ENCODE measurements around the gene N4BP2. TPM values are rescaled to one million over a fixed set of nuclear protein-coding genes. Genes with fewer than 3 reads are reported as not detected.
"Not testable (repeated sequence)": the region's sequence is repeated elsewhere in the genome, so short reads cannot be mapped to it uniquely, and the experiment has no call there.

The N4BP2 gene
- total RNA-seq, 1 donor from 2014 or later = 5.3 TPM

DNA sequence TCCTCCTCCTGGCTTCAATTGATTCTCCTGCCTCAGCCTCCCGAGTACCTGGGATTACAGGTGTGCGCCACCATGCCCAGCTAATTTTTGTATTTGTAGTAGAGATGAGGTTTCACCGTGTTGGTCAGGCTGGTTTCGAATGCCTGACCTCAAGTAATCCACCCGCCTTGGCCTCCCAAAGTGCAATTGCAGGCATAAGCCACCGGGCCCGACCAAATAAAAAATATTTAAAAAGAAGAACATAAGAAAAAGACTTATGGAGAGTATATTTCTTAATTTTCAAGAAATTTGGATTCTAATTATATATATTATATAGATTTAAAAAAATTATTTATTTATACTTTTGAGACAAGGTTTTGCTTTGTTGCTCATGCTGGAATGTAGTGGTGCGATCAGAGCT lies 29.8 kb downstream of the N4BP2 start:
- no peak for DNase-seq (ENCODE audit: extremely low read depth, low read depth, low spot score)

DNA sequence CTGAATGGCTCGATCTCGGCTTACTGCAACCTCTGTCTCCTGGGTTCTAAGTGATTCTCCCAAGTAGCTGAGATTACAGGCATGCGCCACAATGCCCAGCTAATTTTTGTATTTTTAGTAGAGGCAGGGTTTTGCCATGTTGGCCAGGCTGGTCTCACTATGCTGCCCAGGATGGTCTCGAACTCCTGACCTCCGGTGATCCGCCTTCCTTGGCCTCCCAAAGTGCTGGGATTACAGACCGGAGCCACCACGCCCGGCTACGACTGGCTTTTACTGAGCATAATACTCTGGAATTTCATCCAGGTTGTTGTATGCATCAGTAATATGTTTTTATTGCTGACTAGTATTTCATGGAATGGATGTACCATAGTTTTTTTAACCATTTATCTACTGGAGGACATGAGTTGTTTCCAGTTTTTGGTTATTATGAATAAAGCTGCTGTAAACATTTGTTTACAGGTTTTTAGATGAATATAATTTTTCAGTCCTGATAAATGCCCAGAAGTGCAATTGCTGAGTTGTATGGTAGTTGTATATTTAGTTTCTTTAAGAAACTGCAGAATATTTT lies 31.2 kb downstream of the N4BP2 start:
- no peak for DNase-seq (ENCODE audit: extremely low read depth, low read depth, low spot score)

DNA sequence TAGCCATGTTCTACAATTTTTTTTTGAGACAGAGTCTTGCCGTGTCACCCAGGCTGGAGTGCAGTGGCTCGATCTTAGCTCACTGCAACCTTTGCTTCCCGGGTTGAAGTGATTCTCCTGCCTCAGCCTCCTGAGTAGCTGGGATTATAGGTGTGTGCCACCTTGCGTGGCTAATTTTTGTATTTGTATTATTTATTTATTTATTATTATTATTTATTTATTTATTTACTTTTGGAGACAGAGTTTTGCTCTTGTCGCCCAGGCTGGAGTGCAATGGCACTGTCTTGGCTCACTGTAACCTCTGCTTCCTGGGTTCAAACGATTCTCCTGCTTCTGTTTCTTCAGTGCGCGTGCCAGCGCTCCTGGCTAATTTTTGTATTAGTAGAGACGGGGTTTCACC lies 36.8 kb downstream of the N4BP2 start:
- DNase-seq (ENCODE audit: extremely low read depth, low read depth, low spot score) = not testable (repeated sequence)

DNA sequence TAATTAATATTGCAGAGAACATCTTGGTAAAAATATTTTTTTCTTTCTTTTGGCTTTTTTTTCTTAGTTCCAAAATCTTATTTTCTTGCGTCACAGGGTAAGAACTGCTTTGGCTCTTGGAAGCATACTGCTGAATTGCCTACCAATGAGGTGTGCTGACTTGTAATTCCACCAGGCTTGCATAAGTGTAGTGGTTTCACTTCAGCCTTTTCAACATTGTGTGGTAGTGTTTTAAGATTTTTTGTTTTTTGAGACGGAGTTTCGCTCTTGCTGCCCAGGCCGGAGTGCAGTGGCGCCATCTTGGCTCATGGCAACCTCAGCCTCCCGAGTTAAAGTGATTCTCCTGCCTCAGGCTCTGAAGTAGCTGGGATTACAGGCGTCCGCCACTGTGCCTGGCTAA lies 42.4 kb downstream of the N4BP2 start:
- DNase-seq (ENCODE audit: extremely low read depth, low read depth, low spot score) = no peak

DNA sequence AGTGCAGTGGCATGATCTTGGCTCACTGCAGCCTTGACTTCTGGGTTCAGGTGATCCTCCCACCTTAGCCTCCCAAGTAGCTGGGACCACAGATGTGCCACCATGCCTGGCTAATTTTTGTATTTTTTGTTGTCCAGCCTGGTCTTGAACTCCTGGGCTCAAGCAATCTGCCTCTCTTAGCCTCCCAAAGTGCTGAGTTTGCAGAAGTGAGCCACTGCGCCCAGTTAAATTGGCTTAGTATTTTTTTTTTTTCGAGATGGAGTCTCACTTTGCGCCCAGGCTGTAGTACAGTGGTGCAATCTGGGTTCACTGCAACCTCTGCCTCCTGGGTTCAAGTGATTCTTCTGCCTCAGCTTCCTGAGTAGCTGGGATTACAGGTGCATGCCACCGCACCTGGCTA lies 50.5 kb downstream of the N4BP2 start:
- DNase-seq (ENCODE audit: extremely low read depth, low read depth, low spot score) = not testable (repeated sequence)

DNA sequence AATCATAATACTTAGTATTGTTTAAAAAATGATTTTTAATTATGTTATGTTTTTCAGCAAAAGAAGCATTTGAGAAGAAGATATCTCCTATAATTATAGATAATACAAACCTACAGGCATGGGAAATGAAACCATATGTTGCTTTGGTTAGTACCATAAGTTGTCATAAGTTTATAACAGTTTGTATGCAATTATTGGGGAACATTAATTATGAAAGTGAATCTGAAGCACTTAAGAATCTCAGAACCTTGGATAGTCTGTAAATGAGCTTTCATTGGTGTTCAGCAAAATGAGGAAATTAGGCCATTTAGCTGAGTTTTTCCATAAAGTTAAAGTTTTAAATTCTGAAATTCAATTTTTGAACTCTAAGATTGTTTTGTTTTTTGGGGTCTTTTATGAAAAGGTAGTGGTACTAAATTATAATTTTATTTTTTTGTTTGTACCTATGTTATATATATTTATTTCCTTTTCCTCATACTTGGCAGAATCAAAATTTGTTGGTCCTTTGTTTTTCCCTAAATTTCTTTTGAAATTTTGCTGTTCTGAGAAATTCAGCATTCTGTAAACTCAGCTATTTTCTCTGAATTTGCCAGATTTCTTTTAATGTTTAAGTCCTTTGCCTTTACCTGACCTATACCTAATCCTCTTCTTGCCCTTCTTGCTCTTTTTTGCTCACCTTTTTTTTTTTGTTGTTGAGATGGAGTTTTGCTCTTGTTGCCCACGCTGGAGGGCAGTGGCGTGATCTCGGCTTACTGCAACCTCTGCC lies 55.6 kb downstream of the N4BP2 start:
- no peak for DNase-seq (ENCODE audit: extremely low read depth, low read depth, low spot score)

DNA sequence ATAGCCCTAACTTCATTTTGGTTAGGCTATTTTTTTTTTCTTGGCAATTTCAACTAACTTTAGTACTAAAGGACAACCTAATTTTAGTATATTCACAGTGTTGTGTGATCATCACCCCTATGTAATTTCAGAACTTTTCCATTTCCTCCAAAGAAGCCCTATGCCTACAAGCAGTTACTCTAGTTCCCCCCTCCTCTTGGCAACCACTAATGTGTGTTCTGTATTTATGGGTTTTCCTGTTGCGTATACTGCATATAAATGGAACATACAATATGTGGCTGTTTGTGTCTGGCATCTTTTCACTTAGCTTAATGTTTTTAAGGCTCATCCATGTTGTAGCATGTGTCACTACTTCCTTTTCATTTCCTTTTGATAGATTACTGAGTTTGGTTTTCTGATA lies 57.6 kb downstream of the N4BP2 start:
- no peak for DNase-seq (ENCODE audit: extremely low read depth, low read depth, low spot score)

DNA sequence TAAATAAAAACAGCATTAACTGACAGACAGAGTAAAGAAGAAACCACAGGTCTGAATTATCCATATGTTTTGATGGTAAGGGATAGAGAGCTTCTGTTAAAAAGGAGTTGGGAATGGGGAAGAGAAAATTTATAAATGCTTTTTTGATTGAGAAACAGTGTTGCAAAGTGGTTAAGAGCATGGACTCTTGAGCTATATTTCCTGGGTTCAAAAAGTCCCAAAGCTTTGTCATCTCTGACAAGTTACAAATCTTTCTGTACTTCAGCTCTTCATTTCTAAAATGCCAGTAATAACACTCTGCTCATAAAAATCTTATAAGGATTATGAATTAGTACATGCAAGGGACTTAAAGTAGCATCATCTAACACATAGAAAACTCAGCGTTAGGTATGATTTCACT lies 62.2 kb downstream of the N4BP2 start:
- no peak for DNase-seq (ENCODE audit: extremely low read depth, low read depth, low spot score)

DNA sequence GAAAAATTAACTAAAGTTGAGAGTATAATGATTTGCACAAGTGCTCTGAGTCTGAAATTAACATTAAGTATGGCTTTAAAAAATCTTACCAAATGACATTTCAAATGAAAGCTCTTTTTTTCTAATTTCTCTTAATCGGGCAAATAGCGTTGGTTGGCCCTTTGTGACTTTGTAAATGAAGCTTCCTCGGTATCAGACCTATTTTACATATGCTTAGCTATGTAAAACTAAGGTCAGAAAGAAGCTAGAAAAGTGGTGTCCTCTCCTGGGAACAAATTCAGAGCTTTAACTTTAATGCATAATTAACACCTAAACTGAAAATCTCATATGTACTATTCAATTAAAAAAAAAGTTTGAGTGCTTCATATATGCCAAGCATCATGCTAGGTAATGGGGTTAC lies 62.7 kb downstream of the N4BP2 start:
- DNase-seq (ENCODE audit: extremely low read depth, low read depth, low spot score) = no peak

DNA sequence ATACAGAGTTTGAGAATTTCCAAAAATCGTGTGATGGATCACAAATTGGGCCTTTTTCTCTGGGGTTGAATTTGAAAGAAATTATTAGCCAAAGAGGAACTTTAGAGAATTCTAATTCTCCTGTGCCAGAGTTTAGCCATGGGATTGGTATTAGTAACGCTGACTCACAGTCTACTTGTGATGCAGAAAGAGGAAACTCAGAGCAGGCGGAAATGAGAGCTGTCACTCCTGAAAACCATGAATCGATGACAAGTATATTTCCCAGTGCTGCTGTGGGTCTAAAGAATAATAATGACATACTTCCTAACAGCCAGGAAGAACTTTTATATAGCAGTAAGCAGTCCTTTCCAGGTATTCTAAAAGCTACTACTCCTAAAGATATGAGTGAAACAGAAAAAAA lies 64.9 kb downstream of the N4BP2 start:
- DNase-seq (ENCODE audit: extremely low read depth, low read depth, low spot score) = peak; percentile 87

DNA sequence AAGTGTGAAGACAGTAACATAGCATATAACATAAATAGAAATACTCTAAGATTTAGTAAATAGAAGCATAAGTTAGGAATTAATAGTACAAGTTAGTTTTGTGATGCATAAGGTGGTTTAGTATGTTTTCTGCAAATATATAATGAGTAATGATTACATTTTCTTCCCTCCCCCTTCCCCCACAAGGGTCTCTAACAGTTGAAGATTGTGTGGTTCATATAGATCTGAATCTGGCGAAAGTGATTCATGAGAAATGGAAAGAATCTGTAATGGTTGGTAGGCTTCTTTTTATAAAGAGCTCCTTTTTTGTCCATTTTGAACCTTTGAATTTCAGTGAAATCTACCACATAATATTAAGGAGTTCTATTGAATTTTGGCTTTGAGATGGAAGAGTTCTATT lies 66.3 kb downstream of the N4BP2 start:
- no peak for DNase-seq (ENCODE audit: extremely low read depth, low read depth, low spot score)

DNA sequence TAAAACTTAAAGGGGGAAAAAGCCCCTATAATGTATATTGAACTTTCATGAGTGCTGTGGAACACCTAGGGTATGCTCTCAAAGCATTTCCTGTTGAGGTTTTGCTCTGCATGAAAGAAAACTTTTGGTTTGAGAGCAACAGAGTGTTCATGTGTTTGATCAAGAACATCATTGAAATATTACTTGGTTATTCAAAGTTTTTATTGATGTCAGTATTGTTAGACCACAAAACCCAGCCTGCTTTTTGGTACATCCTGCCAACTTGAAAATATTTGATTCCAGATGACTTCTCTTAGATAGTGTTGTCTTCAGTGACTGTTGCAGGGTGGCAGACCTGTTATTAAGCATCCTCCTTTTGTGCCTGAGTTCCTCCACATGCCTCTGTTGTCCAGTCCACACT lies 68.0 kb downstream of the N4BP2 start:
- no peak for DNase-seq (ENCODE audit: extremely low read depth, low read depth, low spot score)

DNA sequence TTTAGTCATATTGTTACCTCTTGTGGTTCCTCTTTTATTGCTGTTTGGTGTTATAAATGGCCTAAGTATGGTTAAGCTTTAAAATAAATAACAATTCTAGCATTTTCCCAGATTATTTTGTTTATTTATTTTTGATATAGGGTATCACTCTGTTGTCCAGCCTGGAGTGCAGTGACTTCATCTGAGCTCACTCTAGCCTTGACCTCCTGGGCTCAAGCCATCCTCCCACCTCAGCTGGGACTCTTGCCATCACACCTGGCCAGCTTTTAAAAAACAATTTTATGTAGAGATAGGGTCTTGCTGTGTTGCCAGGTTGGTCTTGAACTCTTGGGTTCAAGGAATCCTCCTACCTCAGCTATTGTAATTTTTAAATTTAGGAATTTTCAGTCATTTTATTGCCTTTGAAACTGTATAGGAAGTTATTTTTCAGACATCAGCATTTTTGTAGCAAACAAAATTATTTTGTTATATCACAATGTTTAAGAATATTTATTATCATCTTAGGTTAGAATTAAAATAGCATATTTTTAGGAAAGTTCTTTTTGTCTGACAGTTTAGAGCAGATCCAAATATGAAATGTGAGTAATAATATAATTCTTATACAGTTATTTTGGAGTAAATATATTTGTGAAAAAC lies 73.9 kb downstream of the N4BP2 start:
- no peak for DNase-seq (ENCODE audit: extremely low read depth, low read depth, low spot score)

DNA sequence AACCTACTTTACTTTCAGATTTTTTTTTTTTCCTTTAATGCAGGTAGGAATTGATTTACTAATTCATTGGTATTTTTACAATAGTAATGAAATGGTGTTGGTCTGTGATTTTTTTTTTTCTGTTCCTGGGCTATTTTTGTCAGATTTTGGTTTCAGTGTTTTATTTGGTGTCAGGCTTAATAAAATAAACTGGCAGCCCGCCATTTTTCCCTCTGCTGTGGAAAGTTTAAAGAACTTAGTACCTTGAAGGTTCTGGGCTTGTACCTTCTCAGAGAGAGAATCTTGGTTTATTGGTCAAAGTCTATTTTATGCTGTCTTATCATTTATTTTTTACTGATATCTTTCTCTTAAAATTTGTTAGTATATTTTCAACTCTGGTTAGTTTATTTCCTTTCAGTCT lies 76.2 kb downstream of the N4BP2 start:
- no peak for DNase-seq (ENCODE audit: extremely low read depth, low read depth, low spot score)

DNA sequence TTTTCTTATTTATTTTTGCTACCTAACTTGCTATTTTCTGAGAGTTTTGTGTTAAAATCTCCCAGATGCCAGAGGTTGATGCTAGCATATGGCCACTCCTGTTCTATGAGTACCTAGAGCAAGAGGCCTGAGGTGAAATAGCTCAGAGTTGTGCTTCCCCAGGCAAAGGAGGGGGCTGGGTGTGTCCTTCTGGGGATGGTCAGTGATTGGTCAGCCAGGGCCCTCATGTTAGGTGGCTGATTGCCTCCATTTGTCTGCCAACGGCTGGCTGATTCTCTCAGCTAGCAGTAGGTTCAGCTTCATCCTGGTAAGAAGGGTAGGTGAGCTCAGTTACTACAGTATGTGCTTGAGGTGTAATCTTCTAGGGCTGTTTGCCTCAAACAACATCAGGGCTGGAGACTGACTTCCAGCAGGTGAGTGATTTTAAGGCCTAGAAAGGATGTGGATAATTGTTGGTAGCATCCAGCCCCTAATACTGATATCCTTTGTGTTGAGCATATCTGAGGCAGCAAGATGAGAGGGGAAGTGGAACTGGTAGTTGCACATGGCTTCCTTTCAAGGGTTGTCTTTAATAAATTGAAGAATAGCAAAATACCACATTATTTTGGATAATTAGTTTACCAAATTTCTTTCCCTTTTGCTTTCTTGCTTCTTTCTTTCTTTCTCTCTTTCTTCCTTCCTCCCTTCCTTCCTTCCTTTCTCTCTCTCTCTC lies 77.7 kb downstream of the N4BP2 start:
- no peak for DNase-seq (ENCODE audit: extremely low read depth, low read depth, low spot score)

DNA sequence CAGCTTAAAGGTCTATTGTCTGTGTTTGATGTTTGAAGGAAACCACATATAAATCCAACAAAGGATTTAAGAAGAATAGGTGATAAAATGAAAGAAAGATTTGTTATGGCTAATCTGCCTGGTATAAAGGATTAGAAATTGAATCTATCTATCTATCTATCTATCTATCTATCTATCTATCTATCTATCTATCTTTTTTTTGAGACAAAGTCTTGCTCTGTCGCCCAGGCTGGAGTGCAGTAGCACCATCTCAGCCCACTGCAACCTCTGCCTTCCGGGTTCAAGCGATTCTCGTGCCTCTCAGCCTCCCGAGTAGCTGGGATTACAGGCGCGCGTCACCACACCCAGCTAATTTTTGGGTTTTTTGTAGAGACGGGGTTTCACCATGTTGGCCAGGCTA lies 79.6 kb downstream of the N4BP2 start:
- not testable (repeated sequence) for DNase-seq (ENCODE audit: extremely low read depth, low read depth, low spot score)

DNA sequence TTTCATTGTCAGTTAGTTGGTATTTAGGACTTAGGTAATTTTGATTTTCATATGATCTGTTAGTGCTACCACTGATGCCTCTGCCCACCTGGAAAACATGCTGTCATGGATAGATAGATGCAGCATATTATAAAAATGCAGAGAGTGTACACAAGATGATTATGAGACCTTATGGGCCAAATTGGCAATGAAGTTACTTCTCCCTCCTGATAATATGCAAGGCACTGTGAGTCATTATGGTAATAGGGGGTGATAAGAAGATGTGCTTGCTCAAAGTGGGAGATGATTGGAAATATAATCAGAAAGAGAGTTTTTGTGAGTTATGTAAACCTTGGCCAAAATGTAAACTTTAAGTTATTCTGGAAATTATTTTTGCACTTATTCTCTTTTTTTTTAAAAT lies 83.5 kb downstream of the N4BP2 start:
- DNase-seq (ENCODE audit: extremely low read depth, low read depth, low spot score) = no peak

DNA sequence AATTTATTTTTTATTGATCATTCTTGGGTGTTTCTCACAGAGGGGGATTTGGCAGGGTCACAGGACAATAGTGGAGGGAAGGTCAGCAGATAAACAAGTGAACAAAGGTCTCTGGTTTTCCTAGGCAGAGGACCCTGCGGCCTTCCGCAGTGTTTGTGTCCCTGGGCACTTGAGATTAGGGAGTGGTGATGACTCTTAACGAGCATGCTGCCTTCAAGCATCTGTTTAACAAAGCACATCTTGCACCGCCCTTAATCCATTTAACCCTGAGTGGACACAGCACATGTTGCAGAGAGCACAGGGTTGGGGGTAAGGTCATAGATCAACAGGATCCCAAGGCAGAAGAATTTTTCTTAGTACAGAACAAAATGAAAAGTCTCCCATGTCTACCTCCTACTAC lies 83.9 kb downstream of the N4BP2 start:
- not testable (repeated sequence) for DNase-seq (ENCODE audit: extremely low read depth, low read depth, low spot score)

DNA sequence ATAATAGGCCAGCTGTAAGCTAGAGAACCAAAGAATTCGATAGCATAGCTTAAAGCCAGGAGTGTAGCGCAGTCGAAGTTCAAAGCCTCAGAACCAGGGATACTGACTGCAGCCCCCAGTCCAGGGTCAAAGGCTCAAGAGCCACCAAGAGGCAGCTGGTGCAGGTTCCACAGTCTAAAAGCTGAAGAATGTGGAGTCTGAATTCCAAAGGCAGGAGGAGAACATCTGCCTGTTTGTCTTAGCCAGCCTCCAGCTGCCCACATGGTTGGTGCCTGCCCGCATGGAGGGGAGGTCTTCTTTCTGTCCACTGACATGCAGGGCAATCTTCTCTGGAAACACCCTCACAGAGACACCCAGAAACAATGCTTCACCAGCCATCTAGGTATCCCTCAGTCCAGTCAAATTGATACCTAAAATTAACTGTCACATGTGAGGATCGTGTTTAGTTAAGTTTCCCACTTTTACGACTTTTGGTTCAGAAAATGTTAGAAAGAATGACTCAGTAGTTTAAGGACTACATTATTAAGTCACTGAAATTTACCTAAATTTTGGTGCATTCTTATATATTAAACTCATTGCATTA lies 87.4 kb downstream of the N4BP2 start:
- DNase-seq (ENCODE audit: extremely low read depth, low read depth, low spot score) = no peak

DNA sequence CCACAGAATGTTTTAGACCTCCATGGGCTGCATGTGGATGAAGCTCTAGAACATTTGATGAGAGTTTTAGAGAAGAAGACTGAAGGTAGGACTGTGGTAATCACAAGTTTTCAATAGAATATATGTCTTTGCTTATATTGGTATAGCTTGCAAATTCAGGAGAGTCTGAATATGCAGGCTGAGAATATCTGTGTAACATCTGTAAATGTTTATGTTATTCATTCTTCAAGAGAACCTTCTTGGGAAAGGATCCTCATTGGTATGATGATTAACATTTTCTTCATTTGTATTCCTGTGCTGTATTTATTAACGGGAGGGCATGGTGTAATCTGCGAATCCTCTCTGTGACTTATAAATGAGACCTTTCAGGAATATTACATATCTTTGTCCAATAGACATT lies 88.1 kb downstream of the N4BP2 start:
- DNase-seq (ENCODE audit: extremely low read depth, low read depth, low spot score) = no peak

DNA sequence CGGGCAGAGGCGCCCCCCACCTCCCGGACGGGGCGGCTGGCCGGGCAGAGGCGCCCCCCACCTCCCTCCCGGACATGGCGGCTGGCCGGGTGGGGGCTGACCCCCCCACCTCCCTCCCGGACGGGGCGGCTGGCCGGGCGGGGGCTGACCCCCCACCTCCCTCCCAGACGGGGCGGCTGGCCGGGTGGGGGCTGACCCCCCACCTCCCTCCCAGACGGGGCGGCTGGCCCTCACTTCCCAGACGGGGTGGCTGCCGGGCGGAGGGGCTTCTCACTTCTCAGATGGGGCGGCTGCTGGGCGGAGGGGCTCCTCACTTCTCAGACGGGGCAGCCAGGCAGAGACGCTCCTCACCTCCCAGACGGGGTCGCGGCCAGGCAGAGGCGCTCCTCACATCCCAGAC lies 90.8 kb downstream of the N4BP2 start:
- not testable (repeated sequence) for DNase-seq (ENCODE audit: extremely low read depth, low read depth, low spot score)
